K562 (cell line): ENCODE measurements around the gene MCAM. TPM values are rescaled to one million over a fixed set of nuclear protein-coding genes. Genes with fewer than 3 reads are reported as not detected.

ENCODE experiments used
- ATAC-seq: fragments of 200-7000 bp; cut with Tn5 transposase; 3 replicates; pipeline ENCODE4 v1.9.1; 2020; ENCODE audit warnings: moderate library complexity
- BruUV-seq: library from RNA; stranded (reverse); fragments of 400-500 nt; replicated peaks from 2 replicates; lab custom pipeline; 2021; lab: Mats Ljungman, UMichigan
- CTCF ChIA-PET: fragments of 300-600 bp; formaldehyde crosslinking; extraction: SDS; loops from one replicate; lab custom pipeline; 2021; ENCODE audit warnings: low intra/inter-chr PET ratio; lab: Yijun Ruan, JAX
- POLR2A ChIA-PET: fragments of 300-600, 350-650 bp; sonication (Branson Sonifier 250); formaldehyde crosslinking; extraction: SDS; loops from one replicate; lab custom pipeline; 2021; ENCODE audit warnings: antibody characterized with exemption, inconsistent platforms; lab: Yijun Ruan, JAX
- DNase-seq, 4 experiments: peaks; one replicate each; pipeline versions ENCODE4 v3.0.0 to v3.0.0-alpha.2; 2011 to 2018; ENCODE audit warnings: low spot score in 3 of 4, mixed read lengths in 3 of 4; ENCODE audit errors: extremely low read depth in 1 of 4
- FAIRE-seq: peaks from 2 replicates; lab custom pipeline; 2011; peaks lifted over from hg19 to GRCh38; lab: Jason Lieb, UNC
- H2AFZ ChIP-seq: 2 replicates; pipeline ENCODE4 v1.6.0; 2011; ENCODE audit warnings: low read depth, low read length, control low read depth, inconsistent platforms
- H3K27ac ChIP-seq: fragments of 200-600 bp; 3 replicates; pipeline ENCODE4 v1.8.0; 2011; ENCODE audit warnings: low read depth, mild to moderate bottlenecking, control low read depth, inconsistent platforms, low read length, moderate library complexity, mixed read lengths; ENCODE audit errors: extremely low read depth
- H3K27me3 ChIP-seq, 2 experiments: fragments of 300-600 bp in 1 of 2; 2 replicates in 1 of 2; 3 replicates in 1 of 2; pipeline versions ENCODE4 v1.6.0 to v1.8.0; 2011; ENCODE audit warnings: inconsistent platforms in 2 of 2, low read length in 2 of 2, mild to moderate bottlenecking in 1 of 2, mixed read lengths in 1 of 2, moderate library complexity in 1 of 2; ENCODE audit not compliant: control insufficient read depth in 2 of 2, insufficient read depth in 2 of 2
- H3K36me3 ChIP-seq: fragments of 300-600 bp; 3 replicates; pipeline ENCODE4 v1.8.0; 2011; ENCODE audit warnings: mild to moderate bottlenecking, low read length, inconsistent platforms; ENCODE audit not compliant: control insufficient read depth, insufficient read depth
- H3K4me1 ChIP-seq, 2 experiments: fragments of 200-600 bp in 1 of 2; replicated peaks in 1 of 2; 2 replicates in 1 of 2; 3 replicates in 1 of 2; pipeline versions ENCODE4 v1.5.1 to v1.8.0; 2011; ENCODE audit warnings: inconsistent platforms in 2 of 2, low read length in 2 of 2, mild to moderate bottlenecking in 1 of 2, mixed read lengths in 1 of 2, moderate library complexity in 1 of 2; ENCODE audit not compliant: control insufficient read depth in 2 of 2, insufficient read depth in 2 of 2
- H3K4me2 ChIP-seq: 2 replicates; pipeline ENCODE4 v1.6.1; 2011; ENCODE audit warnings: low read length, control low read depth, inconsistent platforms, mixed read lengths; ENCODE audit not compliant: insufficient read depth
- H3K4me3 ChIP-seq: fragments of 200-600 bp; sonication (generic), shearing (Covaris generic); 2 replicates; pipeline ENCODE4 v1.5.1; 2016; ENCODE audit warnings: control low read depth, inconsistent platforms
- H3K79me2 ChIP-seq: fragments of 200-600 bp; 3 replicates; pipeline ENCODE4 v1.8.0; 2011; ENCODE audit warnings: low read length, inconsistent platforms; ENCODE audit not compliant: control insufficient read depth, insufficient read depth
- H3K9ac ChIP-seq, 2 experiments: 2 replicates each; pipeline versions ENCODE4 v1.6.0 to v1.6.1; 2011; ENCODE audit warnings: low read depth in 2 of 2, low read length in 2 of 2, control low read depth in 1 of 2, inconsistent platforms in 1 of 2, mild to moderate bottlenecking in 1 of 2, mixed read lengths in 1 of 2; ENCODE audit not compliant: insufficient read depth in 1 of 2
- H3K9me1 ChIP-seq: one replicate; pipeline ENCODE4 v1.6.0; 2011; ENCODE audit warnings: inconsistent platforms, mild to moderate bottlenecking, low read length, moderate library complexity; ENCODE audit not compliant: control insufficient read depth, insufficient read depth
- H3K9me3 ChIP-seq: replicated peaks from 2 replicates; pipeline ENCODE4 v1.5.1; 2011; ENCODE audit warnings: low read depth, low read length, inconsistent platforms; ENCODE audit not compliant: control insufficient read depth, insufficient read depth
- H4K20me1 ChIP-seq: replicated peaks from 2 replicates; pipeline ENCODE4 v1.6.1; 2011; ENCODE audit warnings: low read length, inconsistent platforms, mixed read lengths; ENCODE audit not compliant: control insufficient read depth, insufficient read depth
- ESRRA ChIP-seq: fragments of 450-650 bp; IDR thresholded peaks from 2 replicates; pipeline ENCODE4 v1.6.1; 2014; ENCODE audit warnings: low read depth, mild to moderate bottlenecking, moderate library complexity, borderline replicate concordance
- HNRNPH1 ChIP-seq: fragments of 200-400 bp; formaldehyde crosslinking; optimal IDR thresholded peaks from 2 replicates; pipeline ENCODE3; 2017; ENCODE audit warnings: low read depth, mild to moderate bottlenecking, low read length, moderate library complexity
- KLF10 ChIP-seq: fragments of 250-450 bp; sonication (Bioruptor Pico); IDR thresholded peaks from 2 replicates; pipeline ENCODE4 v1.6.1; 2021; ENCODE audit warnings: matching md5 sums
- MNT ChIP-seq, 2 experiments: fragments of 450-650 bp; conservative IDR thresholded peaks; 2 replicates each; pipeline ENCODE4 v1.6.1; 2017; ENCODE audit warnings: mild to moderate bottlenecking in 2 of 2, moderate library complexity in 2 of 2
- NFRKB ChIP-seq: fragments of 450-650 bp; IDR thresholded peaks from 2 replicates; pipeline ENCODE4 v1.6.1; 2016; ENCODE audit warnings: low read depth
- SMAD4 ChIP-seq: fragments of 250-450 bp; sonication (Bioruptor Pico); conservative IDR thresholded peaks from 2 replicates; pipeline ENCODE4 v1.8.0; 2021; ENCODE audit warnings: inconsistent platforms, mild to moderate bottlenecking, moderate library complexity
- ZFX ChIP-seq: sonication (generic); formaldehyde crosslinking; IDR thresholded peaks from 2 replicates; pipeline ENCODE4 v1.8.0; 2022; ENCODE audit warnings: mild to moderate bottlenecking, missing genetic modification reagents, moderate library complexity
- ZNF121 ChIP-seq: sonication (generic); formaldehyde crosslinking; conservative IDR thresholded peaks from 2 replicates; pipeline ENCODE4 v1.8.0; 2022; ENCODE audit warnings: missing genetic modification reagents
- ZNF143 ChIP-seq: sonication (generic); formaldehyde crosslinking; IDR thresholded peaks from 2 replicates; pipeline ENCODE4 v1.9.0; 2022; ENCODE audit warnings: mild to moderate bottlenecking, missing genetic modification reagents
- ZNF316 ChIP-seq: fragments of 450-650 bp; IDR thresholded peaks from 2 replicates; pipeline ENCODE4 v1.6.1; 2016
- ZNF57 ChIP-seq: fragments of 450-650 bp; formaldehyde crosslinking; IDR thresholded peaks from 2 replicates; pipeline ENCODE4 v1.4.0; 2020; ENCODE audit warnings: mild to moderate bottlenecking, moderate library complexity
- ZNF584 ChIP-seq: fragments of 200-800 bp; sonication (Bioruptor generic); IDR thresholded peaks from 2 replicates; pipeline ENCODE4 v1.6.1; 2016; ENCODE audit warnings: low read depth, mild to moderate bottlenecking, missing genetic modification characterization, missing compliant biosample characterization
- WGBS: fragments of 100-300 bp; shearing (Covaris generic); methylation state at CpG from one replicate; pipeline ENCODE4 v1.1.6; 2016; ENCODE audit warnings: low coverage, mixed read lengths; ENCODE audit not compliant: insufficient coverage; ENCODE audit errors: missing lambda C conversion rate; 5-methylcytosine and 5-hydroxymethylcytosine counted together
- in situ Hi-C: fragments of 300-500 bp; cut with MboI; formaldehyde crosslinking; loops from 4 replicates; pipeline ENCODE4 v1.15.0; 2018; ENCODE audit warnings: inconsistent platforms, mixed read lengths
- intact Hi-C: fragments of 100-400 bp; cut with micrococcal nuclease; formaldehyde crosslinking; loops from 2 replicates; pipeline ENCODE4 v1.14.2; 2022
- polyA plus RNA-seq, 8 experiments: library from polyadenylated mRNA; depleted of rRNA in 4 of 8; stranded (reverse) in 5 of 8; unstranded in 3 of 8; fragments of >200 nt; fragmentation: Nextera tagmentation in 2 of 8; fragmentation: Illumina TruSeq in 1 of 8; extraction: Ambion mirVana in 2 of 8; extraction: Trizol in 1 of 8; gene quantifications; 2 replicates each; pipeline versions ENCODE4 v1.2.1 to v1.2.3, GENCODE V29; 2011 to 2014; ENCODE audit warnings: inconsistent platforms in 1 of 8, missing spikeins in 1 of 8
- total RNA-seq, 7 experiments: library from RNA; depleted of rRNA in 6 of 7; stranded (reverse); fragments of >200 nt in 6 of 7; fragmentation: Illumina TruSeq in 2 of 7; extraction: Trizol in 2 of 7; gene quantifications; 2 replicates each; pipeline versions ENCODE4 v1.2.1 to v1.2.3, GENCODE V29; 2011 to 2021; ENCODE audit warnings: low replicate concordance in 1 of 7
- TF ChIP-seq, protein P1 (sequence below): sonication (generic); formaldehyde crosslinking; IDR thresholded peaks from 2 replicates; pipeline ENCODE4 v1.8.0; 2022; ENCODE audit warnings: mild to moderate bottlenecking, missing genetic modification reagents, borderline replicate concordance
- TF ChIP-seq, protein P2 (sequence below): fragments of 450-650 bp; IDR thresholded peaks from 2 replicates; pipeline ENCODE4 v1.6.1; 2017; ENCODE audit warnings: antibody characterized with exemption, mild to moderate bottlenecking

The MCAM gene
- total and polyA plus RNA-seq, 9 of the 15 experiments (the other 6 are each of a cell fraction or from before 2014, with no cell fraction given) = 14.7 to 118 (median 53.6) TPM

DNA sequence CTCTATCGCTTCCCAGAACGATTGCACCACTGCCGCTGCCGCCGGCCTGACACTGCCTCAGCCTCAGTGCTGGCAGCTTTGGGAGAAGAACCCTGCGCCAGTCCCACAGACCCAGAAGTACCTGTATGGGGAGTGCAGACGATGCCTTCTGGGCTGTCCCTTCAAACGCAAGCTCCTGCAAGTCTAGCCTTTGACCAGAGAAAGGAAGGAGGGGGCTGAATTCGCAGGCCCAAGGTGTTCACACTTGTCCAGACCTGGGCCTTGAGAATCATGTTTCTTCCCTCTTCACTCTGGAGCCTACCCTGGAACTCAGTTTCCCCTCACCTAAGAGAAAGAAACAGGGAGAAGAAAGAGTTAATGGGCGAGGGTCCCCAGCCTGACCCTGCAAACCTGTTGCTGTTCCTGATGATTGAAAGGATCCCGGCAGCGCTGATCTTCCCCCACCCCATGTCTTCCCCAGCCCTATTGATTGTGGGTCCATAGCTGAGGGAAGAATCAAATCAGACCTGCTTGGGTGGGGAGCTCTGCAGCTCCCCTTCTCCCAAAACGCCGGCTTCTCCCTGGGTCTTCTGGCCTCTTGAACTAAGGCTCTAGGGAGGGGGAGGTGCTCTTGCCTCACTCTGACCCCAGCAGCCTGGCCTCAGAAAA, 786 bp upstream of the MCAM start:
- H3K4me1 ChIP-seq = peaks cover 50 to 77% of the 10 kb centered on the region in 2 experiments
- BruUV-seq = no TSS peak
- peaks cover 22% of the 10 kb centered on the region; the same call in 2 of the 3 replicates for H3K36me3 ChIP-seq
- H3K9ac ChIP-seq = peak overlapping the region; percentile 79 to 91
- 23% methylated on average over 14 of the region's 14 CpGs for WGBS
- H3K9me1 ChIP-seq = no peaks in the 10 kb centered on the region
- peak overlapping the region; percentile 56 for H3K4me3 ChIP-seq
- H3K27me3 ChIP-seq = no peaks in the 10 kb centered on the region; a peak in 1 of 5 replicates
- ChIA-PET POLR2A (interaction anchor here (0.5 to 5.1 kb wide), 10 partner anchors 9 to 223 kb away, joined by 3 to 22 read pairs (median 4); no protein-coding TSS in a partner anchor), CTCF (no interaction called here)
- H4K20me1 ChIP-seq = 0 out of 2 replicates have a peak, but pooled peaks cover 6% of the 10 kb centered on the region
- ATAC-seq (no peak), DNase-seq (no peak), FAIRE-seq (no peak)
- no peaks in the 10 kb centered on the region for H3K9me3 ChIP-seq
- intact Hi-C loops = loop anchor here (2.0 to 5.0 kb wide), 2 partner anchors 111 to 405 kb away; partner anchors contain the start of gene CBL
- peak overlapping the region; percentile 65 for H2AFZ ChIP-seq
- H3K79me2 ChIP-seq = peaks cover 29% of the 10 kb centered on the region; the same call in 2 of the 3 replicates
- H3K27ac ChIP-seq = peak overlapping the region; percentile 93
- in situ Hi-C loops = no loop called here
- peak overlapping the region; percentile 92 for H3K4me2 ChIP-seq
- TF ChIP-seq ZNF57 (CRISPR knock-in tag) (peak; percentile 20; the same call in 1 of the 2 replicates), SMAD4 (CRISPR knock-in tag) (0 out of 2 replicates have a peak, but pooled peaks have one; percentile 4), NFRKB (0 out of 2 replicates have a peak, but pooled peaks have one; percentile 21), MNT (conservative IDR thresholded peaks at IDR 0.05) (no peak), ZNF584 (no peak), ZNF316 (no peak), ZNF143 (CRISPR knock-in tag) (no peak), HNRNPH1 (no peak), KLF10 (CRISPR knock-in tag) (no peak), ESRRA (no peak), ZFX (CRISPR knock-in tag) (peak; percentile 69), ZNF121 (CRISPR knock-in tag) (no peak)
- TF ChIP-seq, protein P1, sequence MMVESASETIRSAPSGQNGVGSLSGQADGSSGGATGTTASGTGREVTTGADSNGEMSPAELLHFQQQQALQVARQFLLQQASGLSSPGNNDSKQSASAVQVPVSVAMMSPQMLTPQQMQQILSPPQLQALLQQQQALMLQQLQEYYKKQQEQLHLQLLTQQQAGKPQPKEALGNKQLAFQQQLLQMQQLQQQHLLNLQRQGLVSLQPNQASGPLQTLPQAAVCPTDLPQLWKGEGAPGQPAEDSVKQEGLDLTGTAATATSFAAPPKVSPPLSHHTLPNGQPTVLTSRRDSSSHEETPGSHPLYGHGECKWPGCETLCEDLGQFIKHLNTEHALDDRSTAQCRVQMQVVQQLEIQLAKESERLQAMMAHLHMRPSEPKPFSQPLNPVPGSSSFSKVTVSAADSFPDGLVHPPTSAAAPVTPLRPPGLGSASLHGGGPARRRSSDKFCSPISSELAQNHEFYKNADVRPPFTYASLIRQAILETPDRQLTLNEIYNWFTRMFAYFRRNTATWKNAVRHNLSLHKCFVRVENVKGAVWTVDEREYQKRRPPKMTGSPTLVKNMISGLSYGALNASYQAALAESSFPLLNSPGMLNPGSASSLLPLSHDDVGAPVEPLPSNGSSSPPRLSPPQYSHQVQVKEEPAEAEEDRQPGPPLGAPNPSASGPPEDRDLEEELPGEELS (CRISPR knock-in tag) = no peak
- TF ChIP-seq, protein P2, sequence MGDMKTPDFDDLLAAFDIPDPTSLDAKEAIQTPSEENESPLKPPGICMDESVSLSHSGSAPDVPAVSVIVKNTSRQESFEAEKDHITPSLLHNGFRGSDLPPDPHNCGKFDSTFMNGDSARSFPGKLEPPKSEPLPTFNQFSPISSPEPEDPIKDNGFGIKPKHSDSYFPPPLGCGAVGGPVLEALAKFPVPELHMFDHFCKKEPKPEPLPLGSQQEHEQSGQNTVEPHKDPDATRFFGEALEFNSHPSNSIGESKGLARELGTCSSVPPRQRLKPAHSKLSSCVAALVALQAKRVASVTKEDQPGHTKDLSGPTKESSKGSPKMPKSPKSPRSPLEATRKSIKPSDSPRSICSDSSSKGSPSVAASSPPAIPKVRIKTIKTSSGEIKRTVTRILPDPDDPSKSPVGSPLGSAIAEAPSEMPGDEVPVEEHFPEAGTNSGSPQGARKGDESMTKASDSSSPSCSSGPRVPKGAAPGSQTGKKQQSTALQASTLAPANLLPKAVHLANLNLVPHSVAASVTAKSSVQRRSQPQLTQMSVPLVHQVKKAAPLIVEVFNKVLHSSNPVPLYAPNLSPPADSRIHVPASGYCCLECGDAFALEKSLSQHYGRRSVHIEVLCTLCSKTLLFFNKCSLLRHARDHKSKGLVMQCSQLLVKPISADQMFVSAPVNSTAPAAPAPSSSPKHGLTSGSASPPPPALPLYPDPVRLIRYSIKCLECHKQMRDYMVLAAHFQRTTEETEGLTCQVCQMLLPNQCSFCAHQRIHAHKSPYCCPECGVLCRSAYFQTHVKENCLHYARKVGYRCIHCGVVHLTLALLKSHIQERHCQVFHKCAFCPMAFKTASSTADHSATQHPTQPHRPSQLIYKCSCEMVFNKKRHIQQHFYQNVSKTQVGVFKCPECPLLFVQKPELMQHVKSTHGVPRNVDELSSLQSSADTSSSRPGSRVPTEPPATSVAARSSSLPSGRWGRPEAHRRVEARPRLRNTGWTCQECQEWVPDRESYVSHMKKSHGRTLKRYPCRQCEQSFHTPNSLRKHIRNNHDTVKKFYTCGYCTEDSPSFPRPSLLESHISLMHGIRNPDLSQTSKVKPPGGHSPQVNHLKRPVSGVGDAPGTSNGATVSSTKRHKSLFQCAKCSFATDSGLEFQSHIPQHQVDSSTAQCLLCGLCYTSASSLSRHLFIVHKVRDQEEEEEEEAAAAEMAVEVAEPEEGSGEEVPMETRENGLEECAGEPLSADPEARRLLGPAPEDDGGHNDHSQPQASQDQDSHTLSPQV = peak; percentile 24
